PC-9 (cell line): ENCODE results near the gene C1QL4. TPM values are rescaled to one million over a fixed set of nuclear protein-coding genes. Genes with fewer than 3 reads are reported as not detected.
"Not testable (repeated sequence)": the region's sequence is repeated elsewhere in the genome, so short reads cannot be mapped to it uniquely, and the experiment has no call there.

Source experiments
- Bru-seq: library from RNA; stranded (reverse); fragments of 400-500 nt; gene quantifications from one replicate; lab custom pipeline; 2021; lab: Mats Ljungman, UMichigan
- BruChase-seq, 2 experiments: library from RNA; stranded (reverse); fragments of 400-500 nt; gene quantifications; one replicate each; lab custom pipeline; 2021; lab: Mats Ljungman, UMichigan
- BruUV-seq: library from RNA; stranded (reverse); fragments of 400-500 nt; replicated peaks from 2 replicates; lab custom pipeline; 2021; lab: Mats Ljungman, UMichigan
- CTCF ChIA-PET: fragments of 300-600 bp; sonication (Branson Sonifier 250); formaldehyde crosslinking; loops from one replicate; lab custom pipeline; 2022; ENCODE audit warnings: antibody characterized with exemption; lab: Charles Lee
- POLR2A ChIA-PET: fragments of 300-600 bp; sonication (Branson Sonifier 250); formaldehyde crosslinking; loops from one replicate; lab custom pipeline; 2022; ENCODE audit warnings: antibody characterized with exemption; ENCODE audit not compliant: unreplicated experiment; lab: Charles Lee
- DNase-seq, 2 experiments: peaks; one replicate each; pipeline versions ENCODE4 v3.0.0 to v3.0.0-alpha.2; 2015 to 2022; ENCODE audit warnings: mixed read lengths in 1 of 2
- H2AFZ ChIP-seq: fragments of 200-600 bp; sonication (generic); 2 replicates; pipeline ENCODE4 v1.8.1; 2017; ENCODE audit warnings: antibody characterized with exemption
- H3F3A ChIP-seq: fragments of 200-600 bp; sonication (generic); 2 replicates; pipeline ENCODE4 v1.8.1; 2017; ENCODE audit warnings: antibody characterized with exemption, mild to moderate bottlenecking, low read depth; ENCODE audit not compliant: insufficient read depth
- H3K27ac ChIP-seq: fragments of 200-600 bp; sonication (generic); 2 replicates; pipeline ENCODE4 v1.6.1; 2016; ENCODE audit warnings: mixed run types
- H3K27me3 ChIP-seq: fragments of 200-600 bp; sonication (generic); 2 replicates; pipeline ENCODE4 v1.6.1; 2016; ENCODE audit warnings: low read depth, mixed run types; ENCODE audit not compliant: insufficient read depth
- H3K36me3 ChIP-seq: fragments of 200-600 bp; sonication (generic); 2 replicates; pipeline ENCODE4 v1.6.1; 2016; ENCODE audit warnings: low read depth, mixed run types
- H3K4me1 ChIP-seq: fragments of 200-600 bp; sonication (generic); replicated peaks from 2 replicates; pipeline ENCODE4 v1.6.1; 2016; ENCODE audit warnings: mixed run types; ENCODE audit not compliant: insufficient read depth
- H3K4me2 ChIP-seq: fragments of 200-600 bp; sonication (generic); 2 replicates; pipeline ENCODE4 v1.6.1; 2017; ENCODE audit warnings: mixed run types
- H3K4me3 ChIP-seq: fragments of 200-600 bp; sonication (generic); 2 replicates; pipeline ENCODE4 v1.6.1; 2016; ENCODE audit warnings: mixed run types
- H3K79me2 ChIP-seq: fragments of 200-600 bp; sonication (generic); 2 replicates; pipeline ENCODE4 v1.6.1; 2017; ENCODE audit warnings: low read depth, mixed run types
- H3K9me2 ChIP-seq: fragments of 200-600 bp; sonication (generic); 2 replicates; pipeline ENCODE4 v1.8.1; 2017; ENCODE audit warnings: mild to moderate bottlenecking; ENCODE audit not compliant: insufficient read depth
- H3K9me3 ChIP-seq: fragments of 200-600 bp; sonication (generic); 2 replicates; pipeline ENCODE4 v1.8.1; 2016; ENCODE audit warnings: low read depth; ENCODE audit not compliant: insufficient read depth
- H4K20me1 ChIP-seq: fragments of 200-600 bp; sonication (generic); 2 replicates; pipeline ENCODE4 v1.8.1; 2017; ENCODE audit not compliant: insufficient read depth
- CTCF ChIP-seq: fragments of 200-600 bp; sonication (generic); conservative IDR thresholded peaks from 2 replicates; pipeline ENCODE4 v1.6.1; 2017; ENCODE audit warnings: mixed run types, antibody characterized with exemption, mild to moderate bottlenecking, moderate library complexity
- EZH2 ChIP-seq: fragments of 200-600 bp; sonication (generic); IDR thresholded peaks from 2 replicates; pipeline ENCODE4 v1.8.0; 2017; ENCODE audit warnings: antibody characterized with exemption, low read depth
- intact Hi-C: fragments of 100-400 bp; cut with micrococcal nuclease; formaldehyde crosslinking; loops from one replicate; pipeline ENCODE4 v1.10.0; 2022; ENCODE audit not compliant: unreplicated experiment
- long read RNA-seq: library from polyadenylated mRNA; stranded (forward); transcript quantifications from one replicate; pipeline ENCODE4 v2.0.0, GENCODE V29; 2022
- total RNA-seq: library from RNA; stranded (reverse); gene quantifications from 2 replicates; pipeline ENCODE4 v1.2.3, GENCODE V29; 2021

Gene C1QL4
- 0.18 and 0.22 TPM in 2 replicates for total RNA-seq
- Bru-seq, nascent RNA: not detected
- BruChase-seq, experiment 1, labeled RNA remaining after a 2-hour chase: not detected
- percentile 16 among the genes with signal in this experiment for BruChase-seq, experiment 2, labeled RNA remaining after a 6-hour chase
- long read RNA-seq: 0 reads

GRCh38 chr12:49336645-49337584 is at the start of gene C1QL4:
Gene C1QL4 (minus strand): TSS chr12:49337188. CDS start chr12:49336477, 711 bp downstream.
- H2AFZ ChIP-seq: no peak within 1 kb of the TSS
- H3K27ac ChIP-seq: no peak within 1 kb of the TSS
- no peaks in the 10 kb centered on the region for H4K20me1 ChIP-seq
- H3K9me2 ChIP-seq: no peaks in the 10 kb centered on the region
- H3K79me2 ChIP-seq: no peaks in the 10 kb centered on the region
- no peaks in the 10 kb centered on the region for H3K4me1 ChIP-seq
- H3F3A ChIP-seq: peaks cover 13% of the 10 kb centered on the region; the same call in 1 of the 2 replicates
- BruUV-seq: no TSS peak
- peaks cover 1% of the 10 kb centered on the region; the same call in 1 of the 2 replicates for H3K27me3 ChIP-seq
- no peaks in the 10 kb centered on the region for H3K9me3 ChIP-seq
- H3K4me3 ChIP-seq: no peak within 1 kb of the TSS
- peak in 1 of 2 experiments; percentile 84 for DNase-seq
- peak within 1 kb of the TSS; percentile 42; the same call in 1 of the 2 replicates for H3K4me2 ChIP-seq
- no peaks in the 10 kb centered on the region for H3K36me3 ChIP-seq
- ChIA-PET CTCF (interaction anchor here (1.5 kb wide), 1 partner anchor 11 kb away, joined by 6 read pairs; no protein-coding TSS in a partner anchor), POLR2A (no interaction called here)
- peak; percentile 82 for TF ChIP-seq CTCF
- no peak for TF ChIP-seq EZH2
- intact Hi-C loops: no loop called here

- Histone ChIP-seq H3K79me2 (peaks cover 66% of the 10 kb centered on the region), H4K20me1 (peaks cover 17% of the 10 kb centered on the region; the same call in 1 of the 2 replicates)
- intact Hi-C loops, CTCF ChIA-PET, H3K27me3 ChIP-seq, H3K4me1 ChIP-seq, H3F3A ChIP-seq, H3K4me3 ChIP-seq, H2AFZ ChIP-seq, H3K27ac ChIP-seq, H3K4me2 ChIP-seq, H3K36me3 ChIP-seq, H3K9me3 ChIP-seq, POLR2A ChIA-PET, H3K9me2 ChIP-seq, BruUV-seq, DNase-seq: not testable (repeated sequence)
Measured at GRCh38 chr12:49380184-49380583, 43.2 kb upstream of the C1QL4 start.

GRCh38 chr12:49377386-49377785 is 40.4 kb upstream of the C1QL4 start:
- Histone ChIP-seq H3K27me3 (no peaks in the 10 kb centered on the region), H3K9me3 (no peaks in the 10 kb centered on the region), H3K4me1 (no peaks in the 10 kb centered on the region), H3K27ac (no peak overlapping the region), H3K36me3 (0 out of 2 replicates have a peak, but pooled peaks cover 2% of the 10 kb centered on the region), H3K4me3 (no peak overlapping the region), H3K9me2 (no peaks in the 10 kb centered on the region), H4K20me1 (peaks cover 11% of the 10 kb centered on the region; the same call in 1 of the 2 replicates), H3K79me2 (peaks cover 69% of the 10 kb centered on the region), H2AFZ (no peak overlapping the region), H3F3A (peaks cover 3% of the 10 kb centered on the region; the same call in 1 of the 2 replicates), H3K4me2 (no peak overlapping the region)
- CTCF ChIA-PET: no interaction called here
- no peak for DNase-seq
- POLR2A ChIA-PET: interaction anchor here (0.6 kb wide), 1 partner anchor 980 kb away, joined by 6 read pairs; no protein-coding TSS in a partner anchor
- TF ChIP-seq EZH2 (no peak), CTCF (no peak)
- no TSS peak for BruUV-seq
- intact Hi-C loops: no loop called here
